DOHH2 (cell line): ENCODE results near the gene SYNGR1.
A peak's percentile ranks its signal among the peaks of the same experiment; 100 is the strongest.
"Not testable (repeated sequence)": the region's sequence is repeated elsewhere in the genome, so short reads cannot be mapped to it uniquely, and the experiment has no call there.

Experiments used
- H3F3A ChIP-seq: fragments of 200-600 bp; sonication (generic), shearing (Covaris generic); 2 replicates; pipeline ENCODE4 v1.6.0; 2016; ENCODE audit warnings: antibody characterized with exemption, mild to moderate bottlenecking; ENCODE audit not compliant: control insufficient read depth, insufficient read depth
- H3K27ac ChIP-seq: fragments of 200-600 bp; sonication (generic); 2 replicates; pipeline ENCODE4 v1.5.1; 2014; ENCODE audit warnings: low read depth, mild to moderate bottlenecking, low read length, moderate library complexity
- H3K27me3 ChIP-seq: fragments of 200-600 bp; sonication (generic); 2 replicates; pipeline ENCODE4 v1.6.1; 2014; ENCODE audit warnings: mild to moderate bottlenecking, low read length, mixed read lengths; ENCODE audit not compliant: control insufficient read depth
- H3K36me3 ChIP-seq: fragments of 200-600 bp; sonication (generic); 2 replicates; pipeline ENCODE4 v1.6.1; 2014; ENCODE audit warnings: mild to moderate bottlenecking, low read length, moderate library complexity, mixed read lengths; ENCODE audit not compliant: control insufficient read depth
- H3K4me1 ChIP-seq: fragments of 200-600 bp; sonication (generic); 2 replicates; pipeline ENCODE4 v1.6.1; 2014; ENCODE audit warnings: mild to moderate bottlenecking, low read length, mixed read lengths; ENCODE audit not compliant: control insufficient read depth
- H3K4me2 ChIP-seq: fragments of 200-600 bp; sonication (generic); 2 replicates; pipeline ENCODE4 v1.6.0; 2014; ENCODE audit warnings: mild to moderate bottlenecking, low read length, moderate library complexity
- H3K4me3 ChIP-seq: fragments of 200-600 bp; sonication (generic); 2 replicates; pipeline ENCODE4 v1.5.1; 2014; ENCODE audit warnings: mild to moderate bottlenecking, low read length, mixed read lengths
- H3K79me2 ChIP-seq: fragments of 200-600 bp; sonication (generic); 2 replicates; pipeline ENCODE4 v1.6.1; 2014; ENCODE audit warnings: mild to moderate bottlenecking, low read length, mixed read lengths; ENCODE audit not compliant: control insufficient read depth
- H3K9me2 ChIP-seq: fragments of 200-600 bp; sonication (generic); replicated peaks from 2 replicates; pipeline ENCODE4 v1.6.1; 2014; ENCODE audit warnings: mild to moderate bottlenecking, low read length, mixed read lengths; ENCODE audit not compliant: control insufficient read depth
- H3K9me3 ChIP-seq: fragments of 200-600 bp; sonication (generic); 2 replicates; pipeline ENCODE4 v1.6.1; 2014; ENCODE audit warnings: antibody characterized with exemption, low read length, mixed read lengths; ENCODE audit not compliant: control insufficient read depth, insufficient read depth
- H4K20me1 ChIP-seq: fragments of 200-600 bp; sonication (generic); 2 replicates; pipeline ENCODE4 v1.6.0; 2014; ENCODE audit warnings: low read depth, mild to moderate bottlenecking, antibody characterized with exemption, low read length, moderate library complexity; ENCODE audit not compliant: control insufficient read depth, insufficient read depth
- EZH2phosphoT487 ChIP-seq: fragments of 200-600 bp; sonication (generic); IDR thresholded peaks from 2 replicates; pipeline ENCODE4 v1.6.1; 2017; ENCODE audit warnings: borderline replicate concordance, mild to moderate bottlenecking, antibody characterized with exemption, low read length, moderate library complexity, mixed read lengths
- TF ChIP-seq, protein P1 (sequence below): fragments of 200-600 bp; sonication (generic); IDR thresholded peaks from one replicate; pipeline ENCODE4 v1.5.1; 2014; ENCODE audit warnings: antibody characterized with exemption, mild to moderate bottlenecking, low read depth, low read length; ENCODE audit not compliant: poor library complexity, severe bottlenecking

Gene SYNGR1

GRCh38 chr22:39318507-39319283 is 31.1 kb upstream of the SYNGR1 start:
- H3K79me2 ChIP-seq: peaks cover 54% of the 10 kb centered on the region
- H3K9me2 ChIP-seq: no peaks in the 10 kb centered on the region
- peaks cover 61% of the 10 kb centered on the region for H3K36me3 ChIP-seq
- H4K20me1 ChIP-seq: peaks cover 46% of the 10 kb centered on the region
- peaks cover 47% of the 10 kb centered on the region for H3K4me1 ChIP-seq
- H3F3A ChIP-seq: peaks cover 59% of the 10 kb centered on the region
- peak overlapping the region; percentile 95 for H3K27ac ChIP-seq
- no peaks in the 10 kb centered on the region for H3K9me3 ChIP-seq
- H3K4me2 ChIP-seq: peak overlapping the region; percentile 85
- H3K27me3 ChIP-seq: no peaks in the 10 kb centered on the region
- TF ChIP-seq EZH2phosphoT487: no peak
- TF ChIP-seq, protein P1, sequence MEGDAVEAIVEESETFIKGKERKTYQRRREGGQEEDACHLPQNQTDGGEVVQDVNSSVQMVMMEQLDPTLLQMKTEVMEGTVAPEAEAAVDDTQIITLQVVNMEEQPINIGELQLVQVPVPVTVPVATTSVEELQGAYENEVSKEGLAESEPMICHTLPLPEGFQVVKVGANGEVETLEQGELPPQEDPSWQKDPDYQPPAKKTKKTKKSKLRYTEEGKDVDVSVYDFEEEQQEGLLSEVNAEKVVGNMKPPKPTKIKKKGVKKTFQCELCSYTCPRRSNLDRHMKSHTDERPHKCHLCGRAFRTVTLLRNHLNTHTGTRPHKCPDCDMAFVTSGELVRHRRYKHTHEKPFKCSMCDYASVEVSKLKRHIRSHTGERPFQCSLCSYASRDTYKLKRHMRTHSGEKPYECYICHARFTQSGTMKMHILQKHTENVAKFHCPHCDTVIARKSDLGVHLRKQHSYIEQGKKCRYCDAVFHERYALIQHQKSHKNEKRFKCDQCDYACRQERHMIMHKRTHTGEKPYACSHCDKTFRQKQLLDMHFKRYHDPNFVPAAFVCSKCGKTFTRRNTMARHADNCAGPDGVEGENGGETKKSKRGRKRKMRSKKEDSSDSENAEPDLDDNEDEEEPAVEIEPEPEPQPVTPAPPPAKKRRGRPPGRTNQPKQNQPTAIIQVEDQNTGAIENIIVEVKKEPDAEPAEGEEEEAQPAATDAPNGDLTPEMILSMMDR: no peak
- peak overlapping the region; percentile 85 for H3K4me3 ChIP-seq

DNA sequence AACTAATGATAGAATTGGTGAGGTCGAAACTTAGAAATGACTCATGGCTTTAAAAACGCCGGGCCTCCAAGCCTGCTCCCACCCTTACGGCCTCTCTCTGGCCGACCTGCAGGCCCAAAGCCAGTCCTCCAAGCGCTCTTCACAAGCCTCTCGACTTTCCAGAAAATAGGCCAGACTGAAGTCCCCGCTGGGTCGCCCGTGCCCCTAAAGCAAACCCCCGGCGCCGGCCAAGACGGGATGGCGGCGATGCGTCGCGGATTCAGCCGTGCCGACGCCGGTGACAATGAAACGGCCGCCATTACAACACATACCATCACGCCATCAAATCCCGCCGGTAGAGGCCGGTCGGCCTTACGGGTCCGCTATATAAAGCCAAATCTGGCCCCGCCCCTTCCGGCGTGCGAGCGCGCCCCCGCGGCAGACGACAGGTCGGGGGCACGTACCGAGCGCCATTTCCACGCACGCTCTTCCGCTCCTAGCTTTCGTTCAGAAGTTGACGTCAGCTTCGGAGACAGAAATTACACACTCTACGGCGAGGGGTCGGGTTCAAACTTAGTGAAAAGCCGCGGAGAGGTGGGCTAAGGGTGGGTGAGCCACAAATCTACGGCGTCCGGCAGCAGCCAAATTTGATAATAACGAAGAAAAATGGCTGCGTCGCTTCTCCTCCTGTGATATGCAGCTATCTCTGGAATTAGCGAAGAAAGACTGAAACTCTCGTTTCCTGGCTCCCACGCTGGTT is 30.3 kb upstream of the SYNGR1 start, which contains the start of gene RPL3:
Gene RPL3 (minus strand): TSS at position 340 of the 739 bp plus-strand sequence. CDS start 26 bp downstream, at position 314.
- peaks cover 52% of the 10 kb centered on the region for H3K79me2 ChIP-seq

DNA sequence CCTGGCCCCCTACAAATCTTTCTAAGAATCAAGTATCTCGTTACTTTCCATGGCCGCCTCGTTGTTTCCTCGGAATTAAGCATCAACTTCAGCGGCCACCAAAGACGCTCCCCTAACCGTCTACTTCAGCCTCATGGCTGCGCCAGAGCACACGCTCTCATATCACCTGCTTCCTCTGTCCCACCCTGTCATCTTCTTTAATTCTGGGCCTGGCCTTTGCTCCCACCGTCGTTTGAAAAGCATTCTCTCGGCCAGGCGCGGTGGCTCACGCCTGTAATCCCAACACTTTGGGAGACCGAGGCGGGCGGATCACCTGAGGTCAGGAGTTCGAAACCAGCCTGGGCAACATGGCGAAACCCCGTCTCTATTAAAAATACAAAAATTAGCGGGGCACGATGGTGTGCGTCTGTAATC is 29.2 kb upstream of the SYNGR1 start:
- Histone ChIP-seq H3K4me1 (peaks cover 33% of the 10 kb centered on the region), H3K36me3 (peaks cover 41% of the 10 kb centered on the region), H3K4me3 (peak overlapping the region; percentile 85), H3K27ac (0 out of 2 replicates have a peak overlapping the region, but pooled peaks have one; percentile 95), H3F3A (peaks cover 40% of the 10 kb centered on the region), H3K79me2 (peaks cover 41% of the 10 kb centered on the region), H3K4me2 (peak overlapping the region; percentile 95), H4K20me1 (peaks cover 29% of the 10 kb centered on the region)
- not testable (repeated sequence) for H3K9me2 ChIP-seq, H3K9me3 ChIP-seq, H3K27me3 ChIP-seq

More for the DNA sequence above, 30.3 kb upstream of the SYNGR1 start, which contains the start of gene RPL3:
- Histone ChIP-seq H3K4me1 (peaks cover 39% of the 10 kb centered on the region), H3K27ac (peak within 1 kb of the TSS; percentile 95), H3K4me2 (peak within 1 kb of the TSS; percentile 95), H3K9me2 (no peaks in the 10 kb centered on the region), H3K9me3 (no peaks in the 10 kb centered on the region), H3K36me3 (peaks cover 53% of the 10 kb centered on the region), H4K20me1 (peaks cover 41% of the 10 kb centered on the region), H3K27me3 (no peaks in the 10 kb centered on the region), H3K4me3 (peak within 1 kb of the TSS; percentile 85), H3F3A (peaks cover 51% of the 10 kb centered on the region)
- no peak for TF ChIP-seq EZH2phosphoT487
- TF ChIP-seq, protein P1: no peak
